KMS-11 (cell line): Measurements from ENCODE around the gene SASH3.

Experiments used
- H2AFZ ChIP-seq: fragments of 200-600 bp; sonication (generic); 2 replicates; pipeline ENCODE4 v1.6.1; 2016; ENCODE audit warnings: antibody characterized with exemption, mixed run types, low read depth
- H3K27ac ChIP-seq: fragments of 200-600 bp; sonication (generic); 2 replicates; pipeline ENCODE4 v1.6.1; 2016; ENCODE audit warnings: mild to moderate bottlenecking, mixed run types
- H3K27me3 ChIP-seq: fragments of 200-600 bp; sonication (generic); 2 replicates; pipeline ENCODE4 v1.6.1; 2017; ENCODE audit warnings: mild to moderate bottlenecking, low read depth, mixed run types, moderate library complexity; ENCODE audit not compliant: insufficient read depth
- H3K36me3 ChIP-seq: fragments of 200-600 bp; sonication (generic); 2 replicates; pipeline ENCODE4 v1.6.1; 2017; ENCODE audit warnings: mild to moderate bottlenecking, mixed run types; ENCODE audit not compliant: insufficient read depth
- H3K4me1 ChIP-seq: fragments of 200-600 bp; sonication (generic); 2 replicates; pipeline ENCODE4 v1.6.1; 2016; ENCODE audit warnings: mild to moderate bottlenecking, low read depth, mixed run types; ENCODE audit not compliant: poor library complexity, severe bottlenecking
- H3K4me2 ChIP-seq: fragments of 200-600 bp; sonication (generic); 2 replicates; pipeline ENCODE4 v1.7.0; 2016; ENCODE audit warnings: mild to moderate bottlenecking, mixed run types
- H3K4me3 ChIP-seq: fragments of 200-600 bp; sonication (generic); IDR thresholded peaks from 2 replicates; pipeline ENCODE4 v1.6.1; 2017; ENCODE audit warnings: low read depth, low read length, mixed read lengths; ENCODE audit not compliant: insufficient read depth
- H3K79me2 ChIP-seq: fragments of 200-600 bp; sonication (generic); 2 replicates; pipeline ENCODE4 v1.6.1; 2016; ENCODE audit warnings: low read depth, mixed run types; ENCODE audit not compliant: insufficient read depth
- H3K9ac ChIP-seq: fragments of 200-600 bp; sonication (generic); 2 replicates; pipeline ENCODE4 v1.6.1; 2016; ENCODE audit warnings: mild to moderate bottlenecking, mixed run types
- H4K20me1 ChIP-seq: fragments of 200-600 bp; sonication (generic); 2 replicates; pipeline ENCODE4 v1.6.1; 2016; ENCODE audit warnings: mild to moderate bottlenecking, mixed run types; ENCODE audit not compliant: insufficient read depth
- TF ChIP-seq, protein P1 (sequence below): fragments of 200-600 bp; sonication (generic); conservative IDR thresholded peaks from 2 replicates; pipeline ENCODE4 v1.6.1; 2017; ENCODE audit warnings: low read depth, mild to moderate bottlenecking, antibody characterized with exemption, low read length, moderate library complexity, mixed read lengths

The SASH3 gene

DNA sequence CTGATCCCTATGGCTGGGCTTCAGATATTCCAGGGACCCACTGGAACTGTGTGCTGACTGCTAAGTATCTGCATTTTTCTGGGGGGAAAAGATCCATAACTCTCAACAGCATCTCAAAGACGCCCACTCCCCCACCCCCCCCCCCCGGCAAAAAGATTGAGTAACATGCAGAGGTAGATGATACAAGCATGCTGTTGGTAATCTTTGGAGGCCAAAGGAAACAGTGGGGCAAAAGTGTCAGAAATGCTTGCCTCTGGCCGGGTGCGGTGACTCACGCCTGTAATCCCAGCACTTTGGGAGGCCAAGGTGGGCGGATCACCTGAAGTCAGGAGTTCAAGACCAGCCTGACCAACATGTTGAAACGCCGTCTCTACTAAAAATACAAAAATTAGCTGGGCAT is 28.8 kb upstream of the SASH3 start:
- H3K4me1 ChIP-seq = no peaks in the 10 kb centered on the region
- no peak overlapping the region for H3K9ac ChIP-seq
- no peak overlapping the region for H3K27ac ChIP-seq
- no peak overlapping the region for H3K4me3 ChIP-seq
- no peaks in the 10 kb centered on the region for H4K20me1 ChIP-seq
- H3K36me3 ChIP-seq = no peaks in the 10 kb centered on the region
- no peak overlapping the region for H2AFZ ChIP-seq
- H3K79me2 ChIP-seq = no peaks in the 10 kb centered on the region
- no peaks in the 10 kb centered on the region for H3K27me3 ChIP-seq
- H3K4me2 ChIP-seq = no peak overlapping the region
- TF ChIP-seq, protein P1, sequence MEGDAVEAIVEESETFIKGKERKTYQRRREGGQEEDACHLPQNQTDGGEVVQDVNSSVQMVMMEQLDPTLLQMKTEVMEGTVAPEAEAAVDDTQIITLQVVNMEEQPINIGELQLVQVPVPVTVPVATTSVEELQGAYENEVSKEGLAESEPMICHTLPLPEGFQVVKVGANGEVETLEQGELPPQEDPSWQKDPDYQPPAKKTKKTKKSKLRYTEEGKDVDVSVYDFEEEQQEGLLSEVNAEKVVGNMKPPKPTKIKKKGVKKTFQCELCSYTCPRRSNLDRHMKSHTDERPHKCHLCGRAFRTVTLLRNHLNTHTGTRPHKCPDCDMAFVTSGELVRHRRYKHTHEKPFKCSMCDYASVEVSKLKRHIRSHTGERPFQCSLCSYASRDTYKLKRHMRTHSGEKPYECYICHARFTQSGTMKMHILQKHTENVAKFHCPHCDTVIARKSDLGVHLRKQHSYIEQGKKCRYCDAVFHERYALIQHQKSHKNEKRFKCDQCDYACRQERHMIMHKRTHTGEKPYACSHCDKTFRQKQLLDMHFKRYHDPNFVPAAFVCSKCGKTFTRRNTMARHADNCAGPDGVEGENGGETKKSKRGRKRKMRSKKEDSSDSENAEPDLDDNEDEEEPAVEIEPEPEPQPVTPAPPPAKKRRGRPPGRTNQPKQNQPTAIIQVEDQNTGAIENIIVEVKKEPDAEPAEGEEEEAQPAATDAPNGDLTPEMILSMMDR = no peak

DNA sequence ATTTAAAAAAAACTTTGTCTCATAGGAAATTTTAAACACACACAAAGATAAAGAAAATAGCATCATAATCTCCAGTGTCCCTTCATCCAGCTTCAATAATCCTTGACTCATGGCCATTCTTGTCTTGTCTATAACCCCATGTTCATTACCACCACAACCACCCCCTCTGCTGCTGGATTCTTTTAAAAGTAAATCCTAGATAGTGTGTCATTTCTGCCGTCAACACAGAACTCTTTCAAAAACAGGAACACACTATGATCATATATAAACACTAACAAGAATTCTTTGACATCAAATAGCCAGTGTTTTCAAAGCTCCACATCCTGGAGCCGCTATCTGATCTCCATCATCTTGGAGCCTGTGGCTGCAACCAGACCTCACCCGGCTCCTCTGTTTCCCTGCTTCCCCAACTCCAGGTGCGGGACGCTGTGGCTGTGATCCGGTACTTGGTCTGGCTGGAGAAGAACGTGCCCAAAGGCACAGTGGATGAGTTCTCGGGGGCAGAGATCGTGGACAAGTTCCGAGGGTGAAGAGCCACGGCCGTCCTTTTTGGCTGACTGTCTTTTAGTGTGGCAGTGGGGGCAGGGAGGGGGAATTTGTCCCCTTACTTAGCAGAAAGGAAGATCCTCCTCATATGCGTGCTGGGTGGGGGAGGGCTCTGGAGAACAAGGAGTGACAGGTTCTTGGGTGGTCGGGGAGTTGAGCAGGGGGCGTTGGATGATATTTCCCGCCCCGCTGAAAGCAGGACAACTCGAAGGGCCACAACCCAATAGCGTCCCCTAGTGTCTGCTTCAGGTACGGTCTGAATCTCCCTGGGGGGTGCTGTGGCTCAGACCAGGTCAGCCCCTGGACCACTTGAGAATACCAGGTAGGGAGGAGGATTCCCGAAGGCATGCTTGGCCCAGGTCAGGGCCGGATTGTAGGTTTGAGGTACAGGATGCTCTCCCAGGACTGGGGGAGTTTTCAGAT is 25.4 kb upstream of the SASH3 start:
- H3K79me2 ChIP-seq = no peaks in the 10 kb centered on the region
- no peaks in the 10 kb centered on the region for H3K27me3 ChIP-seq
- no peak overlapping the region for H3K4me3 ChIP-seq
- peaks cover 4% of the 10 kb centered on the region for H3K4me1 ChIP-seq
- no peak overlapping the region for H3K4me2 ChIP-seq
- no peaks in the 10 kb centered on the region for H3K36me3 ChIP-seq
- no peaks in the 10 kb centered on the region for H4K20me1 ChIP-seq
- no peak overlapping the region for H3K9ac ChIP-seq
- H3K27ac ChIP-seq = no peak overlapping the region
- H2AFZ ChIP-seq = no peak overlapping the region
- TF ChIP-seq, protein P1 = peak; percentile 40

DNA sequence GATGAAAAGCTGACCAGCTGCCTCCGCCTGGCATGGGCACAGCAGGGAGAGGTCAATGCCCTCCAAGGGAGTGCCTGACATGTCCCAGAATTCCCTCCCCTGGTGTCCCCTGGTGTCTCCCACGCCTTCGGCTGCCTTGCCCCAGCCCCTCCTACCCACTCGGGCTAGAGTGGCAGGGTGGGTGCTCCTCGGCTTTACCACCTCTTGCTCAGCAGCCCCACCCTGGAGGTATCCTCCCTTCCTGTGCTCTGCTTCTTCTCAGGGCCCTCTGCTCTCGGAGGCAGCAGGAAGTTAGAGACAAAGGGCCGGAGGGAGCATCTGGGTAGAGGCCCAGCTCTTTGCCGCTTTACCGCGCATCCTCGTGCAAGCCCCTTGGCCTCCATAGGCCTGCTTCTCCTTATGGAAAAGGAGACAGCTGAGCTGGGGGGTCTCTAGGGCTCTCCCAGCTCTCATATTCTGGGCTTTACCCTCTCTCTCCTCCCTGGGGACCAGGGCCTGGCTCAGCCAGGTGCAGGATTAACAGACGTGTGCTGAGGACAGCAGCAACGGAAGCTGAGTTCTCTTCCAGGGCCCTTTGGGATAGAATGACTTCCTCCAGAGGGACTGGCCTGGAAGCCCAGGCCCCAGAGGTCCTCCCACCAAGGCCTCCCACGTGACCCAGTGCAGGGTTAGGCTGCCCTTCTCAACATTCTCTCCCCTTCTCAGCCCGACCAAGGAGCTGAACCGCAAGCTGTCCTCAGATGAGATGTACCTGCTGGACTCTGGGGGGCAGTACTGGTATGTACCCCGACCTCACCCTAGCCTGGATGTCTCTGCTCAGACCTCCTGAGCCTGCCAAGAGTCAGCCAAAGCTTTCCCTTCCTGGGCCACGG is 23.7 kb upstream of the SASH3 start:
- Histone ChIP-seq H3K4me2 (no peak overlapping the region), H3K4me3 (no peak overlapping the region), H2AFZ (no peak overlapping the region), H3K36me3 (no peaks in the 10 kb centered on the region), H3K27me3 (no peaks in the 10 kb centered on the region), H3K4me1 (peaks cover 18% of the 10 kb centered on the region), H4K20me1 (no peaks in the 10 kb centered on the region), H3K79me2 (no peaks in the 10 kb centered on the region), H3K9ac (no peak overlapping the region), H3K27ac (no peak overlapping the region)
- TF ChIP-seq, protein P1 = no peak

DNA sequence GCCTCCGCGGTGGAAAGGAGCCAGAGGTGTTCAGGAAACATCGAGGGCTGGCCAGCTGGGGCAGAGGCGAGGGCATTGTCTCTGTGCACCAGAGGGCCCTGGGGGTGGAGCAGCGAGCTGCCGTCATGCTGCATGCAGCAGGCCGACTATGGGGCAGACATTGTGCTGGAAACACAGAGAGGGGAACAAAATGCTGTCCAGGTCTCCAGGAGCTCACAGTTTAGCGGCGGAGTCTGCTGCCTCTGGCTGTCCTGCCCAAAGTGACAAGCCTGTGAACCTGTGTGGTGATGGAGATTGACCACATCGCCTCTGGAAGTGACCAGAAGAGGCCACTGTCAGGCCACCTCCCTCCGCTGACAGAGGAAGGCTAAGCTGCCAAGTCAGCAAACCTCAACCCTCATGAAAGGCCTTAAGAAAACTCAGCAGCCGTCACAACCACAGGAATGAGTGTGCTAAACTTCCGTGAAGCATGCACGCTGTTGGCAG is 20.1 kb upstream of the SASH3 start:
- Histone ChIP-seq H3K4me2 (peak overlapping the region; percentile 13; the same call in 1 of the 2 replicates), H3K36me3 (no peaks in the 10 kb centered on the region), H3K27me3 (no peaks in the 10 kb centered on the region), H3K4me3 (no peak overlapping the region), H3K9ac (no peak overlapping the region), H2AFZ (peak overlapping the region; percentile 48; the same call in 1 of the 2 replicates), H3K27ac (peak overlapping the region; percentile 36; the same call in 1 of the 2 replicates), H3K4me1 (peaks cover 18% of the 10 kb centered on the region), H3K79me2 (no peaks in the 10 kb centered on the region), H4K20me1 (no peaks in the 10 kb centered on the region)
- TF ChIP-seq, protein P1 = no peak
